ENCODE data around the gene TMEM44. TPM values are rescaled to one million over a fixed set of nuclear protein-coding genes. Genes with fewer than 3 reads are reported as not detected.

TMEM44 gene
- total RNA-seq, 2 experiments from 2014 or later = 4.4 to 5.0 TPM

GRCh38 chr3:194657439-194657838 is 24.2 kb upstream of the TMEM44 start:
- no peak for TF ChIP-seq CTCF (IDR thresholded peaks at IDR 0.05)
- Mint-ChIP-seq H3K4me3 (no peak overlapping the region), H3K27ac (no peak overlapping the region), H3K9me3 (no peaks in the 10 kb centered on the region), H3K4me1 (ENCODE audit: low read depth) (peaks cover 24% of the 10 kb centered on the region), H3K36me3 (ENCODE audit: low read depth) (peaks cover 52% of the 10 kb centered on the region), H3K27me3 (no peaks in the 10 kb centered on the region)
- ATAC-seq = no peak
- intact Hi-C loops (cut with micrococcal nuclease) = no loop called here
- POLR2A ChIA-PET = no interaction called here
- CTCF ChIA-PET = interaction anchor here (1.2 to 6.4 kb wide), 2 partner anchors 9 to 14 kb away, joined by 3 to 64 read pairs; partner anchors contain the start of gene LSG1
- DNase-seq = no peak

- no peak for TF ChIP-seq CTCF (IDR thresholded peaks at IDR 0.05)
- no peak for DNase-seq
- POLR2A ChIA-PET = interaction anchor here (1.6 kb wide), 1 partner anchor 15 kb away, joined by 6 read pairs; no protein-coding TSS in a partner anchor
- no peaks in the 10 kb centered on the region for H3K27me3 Mint-ChIP-seq
- ATAC-seq = peak; percentile 67
- H3K4me1 Mint-ChIP-seq (ENCODE audit: low read depth) = peaks cover 15% of the 10 kb centered on the region
- intact Hi-C loops (cut with micrococcal nuclease) = no loop called here
- no peaks in the 10 kb centered on the region for H3K9me3 Mint-ChIP-seq
- peaks cover 69% of the 10 kb centered on the region for H3K36me3 Mint-ChIP-seq (ENCODE audit: low read depth)
- H3K4me3 Mint-ChIP-seq = no peak overlapping the region
- H3K27ac Mint-ChIP-seq = peak overlapping the region; percentile 73
- CTCF ChIA-PET = interaction anchor here (1.5 kb wide), 1 partner anchor 18 kb away, joined by 3 read pairs; the partner anchor contains the start of gene LSG1
Observed at GRCh38 chr3:194654443-194654842, 21.2 kb upstream of the TMEM44 start.

- CTCF ChIA-PET = interaction anchor here (1.2 to 1.5 kb wide), 5 partner anchors 9 to 304 kb away, joined by 3 to 7 read pairs (median 3); partner anchors contain the start of gene LSG1
- intact Hi-C loops (cut with micrococcal nuclease) = no loop called here
- H3K36me3 Mint-ChIP-seq (ENCODE audit: low read depth) = peaks cover 55% of the 10 kb centered on the region
Observed at GRCh38 chr3:194647747-194648146, 14.5 kb upstream of the TMEM44 start.

GRCh38 chr3:194642769-194643168 is 9.6 kb upstream of the TMEM44 start:
- ChIA-PET POLR2A (interaction anchor here (0.6 to 1.8 kb wide), 2 partner anchors 10 to 257 kb away, joined by 3 to 5 read pairs; no protein-coding TSS in a partner anchor), CTCF (interaction anchor here (0.8 to 1.6 kb wide), 5 partner anchors 9 to 76 kb away, joined by 3 to 8 read pairs (median 5); partner anchors contain the start of genes LSG1 and TMEM44)
- Mint-ChIP-seq H3K4me1 (ENCODE audit: low read depth) (peaks cover 6% of the 10 kb centered on the region), H3K9me3 (no peaks in the 10 kb centered on the region), H3K4me3 (no peak overlapping the region), H3K36me3 (ENCODE audit: low read depth) (peaks cover 45% of the 10 kb centered on the region), H3K27me3 (no peaks in the 10 kb centered on the region), H3K27ac (no peak overlapping the region)
- ATAC-seq (no peak), DNase-seq (no peak)
- intact Hi-C loops (cut with micrococcal nuclease) = no loop called here
- no peak for TF ChIP-seq CTCF (IDR thresholded peaks at IDR 0.05)

More at GRCh38 chr3:194647747-194648146, 14.5 kb upstream of the TMEM44 start:
- Mint-ChIP-seq H3K4me3 (no peak overlapping the region), H3K4me1 (ENCODE audit: low read depth) (no peaks in the 10 kb centered on the region), H3K27ac (no peak overlapping the region), H3K27me3 (no peaks in the 10 kb centered on the region), H3K9me3 (no peaks in the 10 kb centered on the region)
- no peak for TF ChIP-seq CTCF (IDR thresholded peaks at IDR 0.05)
- ATAC-seq (no peak), DNase-seq (no peak)
- POLR2A ChIA-PET = interaction anchor here (0.6 kb wide), 1 partner anchor 24 kb away, joined by 3 read pairs; the partner anchor contains the start of gene LSG1

GRCh38 chr3:194640829-194641228 is 7.6 kb upstream of the TMEM44 start:
- H3K27me3 Mint-ChIP-seq = no peaks in the 10 kb centered on the region
- H3K4me1 Mint-ChIP-seq (ENCODE audit: low read depth) = peaks cover 6% of the 10 kb centered on the region
- H3K27ac Mint-ChIP-seq = no peak overlapping the region
- ChIA-PET CTCF (interaction anchor here (1.2 to 1.7 kb wide), 2 partner anchors 20 to 42 kb away, joined by 4 to 5 read pairs; no protein-coding TSS in a partner anchor), POLR2A (no interaction called here)
- ATAC-seq (peak; percentile 86), DNase-seq (peak; percentile 61)
- peaks cover 38% of the 10 kb centered on the region for H3K36me3 Mint-ChIP-seq (ENCODE audit: low read depth)
- peak; percentile 57 for TF ChIP-seq CTCF (IDR thresholded peaks at IDR 0.05)
- intact Hi-C loops (cut with micrococcal nuclease) = no loop called here
- H3K4me3 Mint-ChIP-seq = no peak overlapping the region
- H3K9me3 Mint-ChIP-seq = no peaks in the 10 kb centered on the region

All from activated CD8-positive, alpha-beta T cell treated with anti-CD3 and anti-CD28 coated beads for 36 hours (primary cell).